ENCODE results near the gene LRRC23. TPM values are rescaled to one million over a fixed set of nuclear protein-coding genes. Genes with fewer than 3 reads are reported as not detected.

Gene LRRC23
- total and polyA plus RNA-seq, 2 of the 13 experiments (the other 11 are each of a cell fraction or from before 2014, with no cell fraction given), result 6.0 to 7.8 TPM

DNA sequence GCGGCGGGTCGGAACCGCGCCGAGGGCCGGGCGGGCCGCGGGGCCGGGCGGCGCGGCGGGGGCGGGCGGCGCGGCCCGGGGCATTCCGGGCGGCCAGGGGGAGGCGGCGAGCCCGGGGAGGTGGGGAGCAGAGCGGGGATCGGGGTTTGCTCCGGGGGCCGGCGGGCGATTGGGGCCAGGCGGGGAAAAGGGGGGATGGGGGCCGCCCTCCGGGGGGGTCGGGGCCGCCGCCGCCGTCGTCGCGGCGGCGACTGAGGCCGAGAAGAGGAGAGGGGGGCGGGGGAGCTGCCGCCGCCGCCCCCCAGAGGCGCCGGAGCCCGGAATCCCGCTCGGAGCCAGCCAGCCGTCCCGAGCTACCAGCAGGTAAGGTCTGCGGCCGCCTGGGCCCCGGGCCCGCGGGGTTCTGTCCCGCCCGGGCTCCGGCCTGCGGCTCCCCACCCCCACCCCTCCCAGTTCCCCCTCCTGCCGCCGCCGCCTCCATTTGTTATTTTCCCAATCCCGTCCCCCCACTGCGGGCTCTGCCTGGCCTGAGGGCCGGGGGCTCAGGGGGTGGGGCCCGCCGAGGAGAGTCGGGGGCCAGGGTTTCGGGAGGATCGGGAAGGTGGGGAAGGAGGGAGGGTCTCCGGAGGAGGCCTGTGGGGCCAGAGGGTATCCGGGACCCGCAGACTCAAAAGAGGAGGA, 23.5 kb downstream of the LRRC23 start:
- Histone ChIP-seq H2AFZ (ENCODE audit: low read length) (no peak overlapping the region), H3K36me3 (replicated peaks in 1 of 2; ENCODE audit: control insufficient read depth in 1 of 2, insufficient read depth in 2 of 2, low read length in 2 of 2) (peaks cover 0 to 1% of the 10 kb centered on the region in 2 experiments; a peak in 1 of 5 replicates), H3K4me3 (replicated peaks in 1 of 3; ENCODE audit: insufficient read depth in 1 of 3, low read depth in 2 of 3, low read length in 3 of 3) (peak overlapping the region; percentile 82 to 93 (median 90)), H3K4me2 (ENCODE audit: low read depth, low read length) (peak overlapping the region; percentile 88), H3K27ac (ENCODE audit: extremely low read length, insufficient read depth, low read length) (peak overlapping the region; percentile 54), H3K9me3 (ENCODE audit: low read length) (no peaks in the 10 kb centered on the region), H3K27me3 (ENCODE audit: control insufficient read depth in 1 of 2, insufficient read depth in 2 of 2, low read length in 2 of 2) (no peaks in the 10 kb centered on the region; a peak in 1 of 5 replicates), H3K9ac (ENCODE audit: insufficient read depth, low read depth, low read length) (peak overlapping the region; percentile 81), H3K79me2 (ENCODE audit: insufficient read depth, low read length) (peaks cover 30% of the 10 kb centered on the region), H4K20me1 (ENCODE audit: insufficient read depth, low read length) (no peaks in the 10 kb centered on the region), H3K4me1 (ENCODE audit: insufficient read depth, low read length) (peaks cover 66% of the 10 kb centered on the region)
- WGBS (ENCODE audit: low lambda C conversion rate), result 2% methylated on average over 63 of the region's 79 CpGs
- intact Hi-C loops (cut with micrococcal nuclease; ENCODE audit: unreplicated experiment) (loop anchor here (5.0 kb wide), 1 partner anchor 184 kb away; no protein-coding TSS in a partner anchor), in situ Hi-C loops (cut with HindIII; ENCODE audit: extremely low pct_ligation_motif_present, low pct_unique_long_range_greater_than_20kb) (no loop called here)
- ATAC-seq (peak; percentile 3; the same call in 1 of the 3 replicates), FAIRE-seq (no peak), DNase-seq (ENCODE audit: low spot score) (no peak)
- POLR2A ChIA-PET, result interaction anchor here (1.0 to 2.7 kb wide), 9 partner anchors 10 to 592 kb away, joined by 3 to 24 read pairs (median 4); partner anchors contain the start of genes C12orf57, CDCA3, RNU7-1 and SPSB2
- TF ChIP-seq HOXA3 (CRISPR knock-in tag; IDR thresholded peaks at IDR 0.05), result peak; percentile 27; the same call in 1 of the 2 replicates
- TF ChIP-seq, protein P1, sequence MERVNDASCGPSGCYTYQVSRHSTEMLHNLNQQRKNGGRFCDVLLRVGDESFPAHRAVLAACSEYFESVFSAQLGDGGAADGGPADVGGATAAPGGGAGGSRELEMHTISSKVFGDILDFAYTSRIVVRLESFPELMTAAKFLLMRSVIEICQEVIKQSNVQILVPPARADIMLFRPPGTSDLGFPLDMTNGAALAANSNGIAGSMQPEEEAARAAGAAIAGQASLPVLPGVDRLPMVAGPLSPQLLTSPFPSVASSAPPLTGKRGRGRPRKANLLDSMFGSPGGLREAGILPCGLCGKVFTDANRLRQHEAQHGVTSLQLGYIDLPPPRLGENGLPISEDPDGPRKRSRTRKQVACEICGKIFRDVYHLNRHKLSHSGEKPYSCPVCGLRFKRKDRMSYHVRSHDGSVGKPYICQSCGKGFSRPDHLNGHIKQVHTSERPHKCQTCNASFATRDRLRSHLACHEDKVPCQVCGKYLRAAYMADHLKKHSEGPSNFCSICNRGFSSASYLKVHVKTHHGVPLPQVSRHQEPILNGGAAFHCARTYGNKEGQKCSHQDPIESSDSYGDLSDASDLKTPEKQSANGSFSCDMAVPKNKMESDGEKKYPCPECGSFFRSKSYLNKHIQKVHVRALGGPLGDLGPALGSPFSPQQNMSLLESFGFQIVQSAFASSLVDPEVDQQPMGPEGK (CRISPR knock-in tag; IDR thresholded peaks at IDR 0.05), result peak; percentile 30; the same call in 1 of the 2 replicates
- TF ChIP-seq HDAC1 (CRISPR knock-in tag; IDR thresholded peaks at IDR 0.05), result peak; percentile 29; the same call in 1 of the 2 replicates
- TF ChIP-seq GABPB1 (CRISPR knock-in tag; IDR thresholded peaks at IDR 0.05), result peak; percentile 34; the same call in 1 of the 2 replicates
- TF ChIP-seq, protein P2, sequence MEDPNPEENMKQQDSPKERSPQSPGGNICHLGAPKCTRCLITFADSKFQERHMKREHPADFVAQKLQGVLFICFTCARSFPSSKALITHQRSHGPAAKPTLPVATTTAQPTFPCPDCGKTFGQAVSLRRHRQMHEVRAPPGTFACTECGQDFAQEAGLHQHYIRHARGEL (CRISPR knock-in tag; IDR thresholded peaks at IDR 0.05), result no peak
- TF ChIP-seq ATM (IDR thresholded peaks at IDR 0.05; ENCODE audit: borderline replicate concordance), result no peak
- TF ChIP-seq NFE2L2 (IDR thresholded peaks at IDR 0.05; ENCODE audit: low read length), result no peak
- TF ChIP-seq KDM3A (CRISPR knock-in tag; IDR thresholded peaks at IDR 0.05; ENCODE audit: low read depth), result 0 out of 2 replicates have a peak, but pooled peaks have one; percentile 18
- TF ChIP-seq PHF8 (CRISPR knock-in tag; IDR thresholded peaks at IDR 0.05), result 0 out of 2 replicates have a peak, but pooled peaks have one; percentile 23
- BruUV-seq (replicated peaks), result no TSS peak
- CTCF ChIA-PET (ENCODE audit: low intra/inter-chr PET ratio, low total read pairs), result no interaction called here
